Measurements from ENCODE around the gene FGGY.
"Not testable (repeated sequence)": the region's sequence is repeated elsewhere in the genome, so short reads cannot be mapped to it uniquely, and the experiment has no call there.

FGGY gene

GRCh38 chr1:59289570-59289969 is 7.3 kb upstream of the FGGY start:
- DNase-seq: no peak

DNA sequence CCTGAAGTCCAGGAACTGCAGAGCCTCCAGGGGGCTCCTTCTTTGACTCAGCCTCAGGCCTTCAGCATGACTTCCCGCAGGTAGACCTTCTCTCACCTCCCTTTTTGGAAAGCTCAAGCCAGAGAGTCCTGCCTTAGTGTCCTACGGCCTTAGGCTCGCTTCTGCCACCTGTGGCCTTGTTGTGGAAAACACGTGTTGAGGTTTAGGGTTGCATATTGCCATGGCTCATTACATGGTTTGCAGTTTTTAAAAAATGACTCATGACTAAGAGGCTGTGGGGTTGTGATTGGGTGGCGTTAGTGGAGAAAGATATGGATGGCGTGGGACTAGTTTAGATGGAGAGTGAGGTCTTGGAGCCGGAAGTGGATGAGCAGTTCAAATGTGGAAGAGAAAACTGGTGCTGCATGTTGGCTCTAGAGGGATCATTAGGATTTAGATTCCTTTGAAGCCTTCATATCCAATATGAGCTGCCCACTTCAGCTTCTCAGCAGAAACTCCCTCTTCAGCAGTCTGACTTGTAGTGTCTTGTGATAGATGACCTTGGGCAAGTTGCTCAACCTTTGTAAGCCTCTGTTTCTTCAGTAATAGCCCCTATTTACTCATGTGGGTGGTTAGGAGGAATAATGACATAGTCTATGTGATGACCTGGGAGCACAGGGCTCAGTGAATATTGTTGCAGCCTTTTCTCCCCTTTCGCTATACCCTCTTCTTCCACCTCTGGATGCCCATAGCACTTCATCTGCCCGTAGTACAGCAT is 6.5 kb upstream of the FGGY start:
- DNase-seq: no peak

DNA sequence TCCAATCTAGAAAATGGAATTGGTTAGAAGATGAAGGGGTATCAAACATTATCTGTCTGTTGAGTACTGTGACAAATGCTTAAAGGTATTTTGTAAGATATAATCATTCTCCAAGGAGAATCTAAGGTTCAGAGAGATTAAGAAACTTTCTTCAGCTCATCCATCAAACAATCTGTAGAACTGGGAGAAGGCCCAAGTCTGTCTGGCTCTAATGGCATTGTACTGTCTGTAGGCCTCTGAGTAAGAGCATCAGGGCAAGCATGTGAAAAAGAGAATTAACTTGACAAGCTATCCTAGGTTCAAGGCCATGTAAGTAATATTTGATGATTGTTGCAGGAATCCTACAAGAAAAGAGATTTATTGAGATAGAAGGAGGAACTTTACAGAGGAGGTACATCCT is 5.3 kb upstream of the FGGY start:
- no peak for DNase-seq

- DNase-seq: no peak
These were observed 4.3 kb upstream of the FGGY start for GRCh38 chr1:59292562-59292961.

DNA sequence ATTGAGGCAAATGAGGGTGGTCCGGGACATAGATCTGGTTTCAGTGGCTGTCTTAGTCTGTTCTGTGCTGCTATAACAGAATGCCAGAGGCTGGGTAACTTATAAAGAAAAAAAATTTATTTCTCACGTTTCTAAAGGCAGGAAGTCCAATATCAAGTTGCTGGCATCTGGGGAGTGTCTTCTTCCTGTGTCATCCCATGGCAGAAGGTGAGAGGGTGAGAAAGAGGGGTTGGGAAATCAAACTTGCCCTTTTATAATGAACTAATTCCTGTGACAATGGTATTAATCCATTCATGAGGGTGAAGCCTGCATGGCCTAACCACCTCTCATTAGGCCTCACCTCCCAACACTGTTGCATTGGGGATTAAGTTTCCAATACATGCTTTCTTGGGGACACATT is 3.7 kb upstream of the FGGY start:
- DNase-seq: no peak

- DNase-seq: no peak
These were observed 3.0 kb upstream of the FGGY start for GRCh38 chr1:59293849-59294248.

DNA sequence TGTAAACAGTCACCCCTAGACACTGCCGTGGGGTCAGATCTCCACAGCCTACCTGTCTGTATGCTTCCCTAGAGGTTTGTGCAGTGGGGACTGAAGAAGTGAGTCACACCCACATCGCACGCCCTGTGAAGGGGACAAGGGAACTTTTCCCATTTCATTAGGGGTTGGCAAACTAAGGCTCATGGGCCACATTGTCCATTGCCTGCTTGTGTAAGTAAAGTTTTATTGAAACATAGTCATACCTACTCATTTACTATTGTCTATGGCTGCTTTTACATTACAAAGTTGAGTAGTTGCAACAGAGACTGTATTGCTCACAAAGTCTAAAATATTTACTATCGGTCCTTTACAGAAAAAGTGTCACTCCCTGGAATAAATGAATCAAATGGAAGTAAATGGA is 2.5 kb upstream of the FGGY start:
- DNase-seq: no peak

GRCh38 chr1:59295618-59296017 is 1.3 kb upstream of the FGGY start:
- no peak for DNase-seq

DNA sequence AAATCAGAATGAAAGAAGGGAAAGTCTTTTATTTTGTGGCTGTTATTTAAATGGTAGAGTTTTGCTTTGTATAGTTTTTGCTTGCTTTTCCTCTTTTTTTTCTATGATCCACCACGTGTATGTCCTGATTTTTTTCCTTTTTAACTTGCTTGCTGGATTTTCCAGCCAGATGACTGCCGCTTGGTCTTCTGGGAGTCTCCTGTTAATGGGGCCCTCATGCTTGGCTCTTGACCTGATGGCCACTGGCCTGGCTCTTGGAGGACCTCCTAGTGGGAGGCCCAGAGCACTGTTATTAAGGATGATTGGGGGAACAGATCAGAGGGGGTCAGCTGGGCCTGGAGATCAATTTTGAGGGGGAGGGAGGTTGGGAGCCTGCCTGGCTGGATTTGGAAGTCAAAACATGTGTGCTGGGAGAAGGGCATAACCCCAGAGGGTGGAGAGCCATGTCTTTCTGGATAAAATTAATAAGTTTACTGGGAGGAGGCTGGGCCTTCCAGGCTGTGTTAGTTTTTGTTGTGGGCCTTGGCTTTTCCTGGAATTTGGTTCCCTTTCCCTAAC is 1.2 kb downstream of the FGGY start:
- no peak for DNase-seq

GRCh38 chr1:59298710-59299346 is 1.9 kb downstream of the FGGY start:
- DNase-seq: no peak

DNA sequence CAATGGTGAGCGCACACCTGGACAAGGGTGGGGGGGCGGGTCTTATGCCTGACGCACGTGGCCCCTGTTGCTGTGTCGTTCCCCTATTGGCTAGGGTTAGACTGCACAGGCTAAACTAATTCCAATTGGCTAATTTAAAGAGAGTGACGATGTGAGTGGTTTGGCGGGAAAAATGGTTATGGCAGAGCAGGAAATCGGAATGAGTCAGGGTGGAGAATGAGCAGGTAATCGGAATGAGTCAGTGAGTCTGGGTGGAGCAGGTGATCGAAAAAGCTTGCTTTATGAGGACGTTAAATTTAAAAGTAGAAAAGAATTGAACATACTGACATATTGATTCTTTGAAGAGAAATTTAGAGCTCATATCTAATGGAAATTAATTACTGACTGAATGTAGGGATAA is 2.8 kb downstream of the FGGY start:
- not testable (repeated sequence) for DNase-seq

DNA sequence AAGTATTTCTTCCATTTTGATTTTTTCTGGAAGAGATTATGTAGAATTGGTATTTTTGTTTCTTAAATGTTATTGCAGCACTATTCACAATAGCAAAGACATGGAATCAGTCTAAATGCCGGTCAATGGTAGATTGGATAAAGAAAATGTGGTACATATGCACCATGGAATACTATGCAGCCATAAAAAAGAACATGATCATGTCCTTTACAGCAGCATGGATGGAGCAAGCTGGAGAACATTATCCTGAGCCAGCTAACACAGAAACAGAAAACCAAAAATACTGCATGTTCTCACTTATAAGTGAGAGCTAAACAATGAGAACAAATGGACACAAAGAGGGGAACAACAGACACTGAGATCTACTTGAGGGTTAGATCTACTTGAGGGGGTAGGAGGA is 5.4 kb downstream of the FGGY start:
- no peak for DNase-seq

DNA sequence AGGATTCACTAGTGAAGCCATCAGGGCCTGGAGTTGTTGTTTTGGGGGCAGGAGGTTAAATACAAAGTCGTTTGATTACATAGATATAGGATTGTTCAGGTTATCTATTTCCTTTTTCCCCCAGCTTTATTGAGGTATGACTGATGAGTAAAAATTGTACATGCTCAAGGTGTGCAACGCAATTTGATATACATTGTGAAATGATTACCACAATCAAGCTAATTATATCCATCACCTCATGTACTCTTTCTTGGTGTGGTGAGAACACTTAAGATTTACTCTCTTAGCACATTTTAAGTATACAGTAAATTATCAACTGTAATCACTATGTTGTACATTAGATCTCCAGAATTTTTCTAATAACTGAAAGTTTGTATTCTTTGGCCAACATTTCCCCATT is 6.0 kb downstream of the FGGY start:
- no peak for DNase-seq

DNA sequence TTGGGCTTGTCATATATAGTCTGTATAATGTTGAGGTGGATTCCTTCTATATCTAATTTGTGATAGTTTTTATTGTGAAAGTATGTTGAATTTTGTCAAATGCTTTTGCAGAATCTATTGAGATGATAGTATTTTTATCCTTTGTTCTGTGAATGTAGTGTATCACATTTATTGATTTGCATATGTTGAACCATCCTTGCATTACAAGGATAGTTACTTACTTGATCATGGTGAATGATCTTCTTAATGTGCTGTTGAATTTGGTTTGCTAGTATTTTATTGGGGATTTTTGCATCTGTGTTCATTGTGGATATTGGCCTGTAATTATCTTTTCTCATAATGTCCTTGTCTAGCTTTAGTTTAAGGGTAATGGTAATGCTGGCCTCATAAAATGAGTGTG is 8.3 kb downstream of the FGGY start:
- DNase-seq: no peak

GRCh38 chr1:59307591-59307990 is 10.7 kb downstream of the FGGY start:
- DNase-seq: no peak

DNA sequence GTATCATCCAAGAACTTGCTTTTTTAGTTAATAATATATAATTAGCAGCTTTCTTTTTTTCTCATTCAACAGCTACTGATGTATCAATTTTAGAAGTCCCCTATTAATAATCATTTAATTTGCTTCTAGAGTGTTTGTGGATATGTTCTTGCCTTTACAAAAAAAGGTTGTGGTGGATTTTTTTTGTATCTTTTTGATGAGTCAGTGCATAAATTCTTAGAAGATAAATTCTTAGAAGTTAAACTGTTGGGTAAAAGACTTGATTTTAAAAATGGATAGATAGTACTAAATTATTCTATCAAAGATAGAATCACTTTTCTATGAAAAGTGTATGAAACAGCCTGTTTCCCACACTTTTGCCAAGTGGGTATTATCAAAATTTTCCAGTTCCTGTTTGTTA is 11.9 kb downstream of the FGGY start:
- no peak for DNase-seq

DNA sequence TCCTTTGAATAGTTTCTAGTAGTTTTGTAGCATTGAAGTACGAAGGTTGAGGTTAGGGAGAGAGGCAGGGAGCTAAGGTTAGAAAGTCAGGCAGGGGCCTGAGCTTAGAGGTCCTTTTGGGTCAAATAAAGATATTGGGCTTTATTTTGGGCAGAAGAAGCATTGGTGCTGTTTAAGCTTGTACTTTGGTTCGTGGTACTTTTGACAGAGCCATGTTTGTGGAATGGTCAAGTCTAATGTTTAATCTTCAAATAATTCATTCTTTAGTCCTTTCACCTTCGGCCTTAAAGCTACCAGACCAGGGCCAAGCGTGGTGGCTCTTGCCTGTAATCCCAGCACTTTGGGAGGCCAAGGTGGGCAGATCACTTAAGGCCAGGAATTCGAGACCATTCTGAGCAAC is 12.5 kb downstream of the FGGY start:
- no peak for DNase-seq

- DNase-seq: no peak
These were observed 13.1 kb downstream of the FGGY start for GRCh38 chr1:59309795-59310548.

DNA sequence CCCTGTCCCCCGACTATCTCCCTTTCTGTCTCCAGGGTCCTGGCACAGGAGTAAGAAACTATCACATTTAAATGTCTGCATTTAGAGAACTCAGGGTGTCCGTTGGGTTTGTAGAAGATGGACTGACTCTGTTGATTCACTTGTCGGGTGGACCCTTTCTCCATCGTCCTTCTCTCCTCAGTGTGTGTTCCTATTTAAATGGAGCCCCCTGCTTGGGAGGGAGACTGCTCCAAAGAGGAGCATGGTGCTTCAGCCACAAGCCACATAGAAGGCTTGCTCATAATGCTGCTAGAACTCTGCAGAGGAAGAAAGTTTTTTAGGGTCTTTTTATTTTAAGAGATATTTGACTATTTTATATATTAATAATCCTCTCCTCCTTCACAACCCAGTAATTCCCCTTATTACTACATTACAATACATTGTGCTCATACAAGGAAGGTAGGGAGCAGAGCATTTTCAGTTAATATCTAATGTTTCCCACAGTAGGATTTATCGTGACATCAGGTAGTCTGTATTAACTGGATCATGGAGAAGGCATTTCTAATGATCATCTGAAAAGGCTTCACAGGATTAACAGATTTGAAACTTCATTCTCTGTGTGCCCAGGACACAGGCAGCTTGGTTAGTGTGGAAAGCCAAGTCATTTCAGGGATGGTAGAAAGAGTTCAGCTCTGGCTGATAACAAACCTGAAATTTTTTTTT is 13.8 kb downstream of the FGGY start:
- no peak for DNase-seq

- no peak for DNase-seq
These were observed 18.1 kb downstream of the FGGY start for GRCh38 chr1:59314776-59315528.

DNA sequence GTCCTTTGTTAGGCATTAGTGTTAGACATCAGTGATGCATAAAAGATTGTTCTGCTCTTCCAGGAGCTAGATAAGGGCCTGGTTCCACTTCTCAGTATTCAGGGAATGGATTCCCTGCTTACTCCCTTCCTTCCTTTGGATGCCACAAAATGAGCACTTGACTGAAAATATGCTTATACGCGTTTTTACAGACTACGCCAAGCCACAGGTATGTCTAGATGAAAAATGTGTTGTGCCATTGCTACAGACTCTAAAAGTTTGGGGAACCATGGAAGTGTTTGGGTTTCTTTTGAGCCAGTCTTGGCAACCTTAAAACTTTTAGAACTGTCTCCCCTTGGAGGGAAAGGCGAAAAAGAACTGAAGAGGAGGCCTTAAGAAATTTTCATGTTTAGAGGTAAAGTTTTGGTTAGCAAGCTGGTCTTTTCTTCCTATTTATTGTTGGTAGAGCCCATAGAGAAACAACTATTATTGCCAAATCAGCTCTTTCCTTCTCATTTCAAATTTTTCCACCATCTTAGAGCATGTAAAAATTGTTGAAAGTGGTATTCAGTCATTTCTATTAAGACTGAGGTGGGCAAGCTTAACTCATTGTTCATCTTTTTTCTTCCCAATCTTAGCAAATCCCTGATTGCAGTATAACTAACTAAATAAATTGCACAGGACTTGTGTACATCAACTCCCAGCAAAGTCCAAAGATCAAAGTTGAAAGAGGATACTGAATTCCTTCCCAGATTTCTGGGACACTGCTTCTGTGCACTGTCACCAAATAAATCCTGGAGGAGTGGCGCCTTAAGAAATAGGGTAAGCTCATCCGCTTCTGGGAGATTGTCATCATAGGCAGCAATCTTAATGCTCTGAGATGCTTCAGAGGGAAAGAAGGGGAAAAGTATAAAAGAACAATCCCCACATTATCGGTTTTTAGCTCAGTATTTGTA is 18.9 kb downstream of the FGGY start:
- no peak for DNase-seq

All from effector CD8-positive, alpha-beta T cell (primary cell).